Lung microvascular endothelial cell (primary cell): Measurements from ENCODE around the gene HERC2. TPM values are rescaled to one million over a fixed set of nuclear protein-coding genes. Genes with fewer than 3 reads are reported as not detected.
"Not testable (repeated sequence)": the region's sequence is repeated elsewhere in the genome, so short reads cannot be mapped to it uniquely, and the experiment has no call there.

ENCODE experiments used
- DNase-seq, 2 donors: peaks; one replicate each; pipeline versions ENCODE4 v3.0.0 to v3.0.0-alpha.2; 2010; ENCODE audit warnings: low read depth in 2 of 2
- total RNA-seq: library from RNA; depleted of rRNA; stranded (reverse); fragments of >200 nt; gene quantifications from 2 replicates; pipeline ENCODE4 v1.2.1, GENCODE V29; 2014

Gene HERC2, protein sequence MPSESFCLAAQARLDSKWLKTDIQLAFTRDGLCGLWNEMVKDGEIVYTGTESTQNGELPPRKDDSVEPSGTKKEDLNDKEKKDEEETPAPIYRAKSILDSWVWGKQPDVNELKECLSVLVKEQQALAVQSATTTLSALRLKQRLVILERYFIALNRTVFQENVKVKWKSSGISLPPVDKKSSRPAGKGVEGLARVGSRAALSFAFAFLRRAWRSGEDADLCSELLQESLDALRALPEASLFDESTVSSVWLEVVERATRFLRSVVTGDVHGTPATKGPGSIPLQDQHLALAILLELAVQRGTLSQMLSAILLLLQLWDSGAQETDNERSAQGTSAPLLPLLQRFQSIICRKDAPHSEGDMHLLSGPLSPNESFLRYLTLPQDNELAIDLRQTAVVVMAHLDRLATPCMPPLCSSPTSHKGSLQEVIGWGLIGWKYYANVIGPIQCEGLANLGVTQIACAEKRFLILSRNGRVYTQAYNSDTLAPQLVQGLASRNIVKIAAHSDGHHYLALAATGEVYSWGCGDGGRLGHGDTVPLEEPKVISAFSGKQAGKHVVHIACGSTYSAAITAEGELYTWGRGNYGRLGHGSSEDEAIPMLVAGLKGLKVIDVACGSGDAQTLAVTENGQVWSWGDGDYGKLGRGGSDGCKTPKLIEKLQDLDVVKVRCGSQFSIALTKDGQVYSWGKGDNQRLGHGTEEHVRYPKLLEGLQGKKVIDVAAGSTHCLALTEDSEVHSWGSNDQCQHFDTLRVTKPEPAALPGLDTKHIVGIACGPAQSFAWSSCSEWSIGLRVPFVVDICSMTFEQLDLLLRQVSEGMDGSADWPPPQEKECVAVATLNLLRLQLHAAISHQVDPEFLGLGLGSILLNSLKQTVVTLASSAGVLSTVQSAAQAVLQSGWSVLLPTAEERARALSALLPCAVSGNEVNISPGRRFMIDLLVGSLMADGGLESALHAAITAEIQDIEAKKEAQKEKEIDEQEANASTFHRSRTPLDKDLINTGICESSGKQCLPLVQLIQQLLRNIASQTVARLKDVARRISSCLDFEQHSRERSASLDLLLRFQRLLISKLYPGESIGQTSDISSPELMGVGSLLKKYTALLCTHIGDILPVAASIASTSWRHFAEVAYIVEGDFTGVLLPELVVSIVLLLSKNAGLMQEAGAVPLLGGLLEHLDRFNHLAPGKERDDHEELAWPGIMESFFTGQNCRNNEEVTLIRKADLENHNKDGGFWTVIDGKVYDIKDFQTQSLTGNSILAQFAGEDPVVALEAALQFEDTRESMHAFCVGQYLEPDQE (N-terminal part only)
- 36.0 and 48.6 TPM in 2 replicates for total RNA-seq

DNA sequence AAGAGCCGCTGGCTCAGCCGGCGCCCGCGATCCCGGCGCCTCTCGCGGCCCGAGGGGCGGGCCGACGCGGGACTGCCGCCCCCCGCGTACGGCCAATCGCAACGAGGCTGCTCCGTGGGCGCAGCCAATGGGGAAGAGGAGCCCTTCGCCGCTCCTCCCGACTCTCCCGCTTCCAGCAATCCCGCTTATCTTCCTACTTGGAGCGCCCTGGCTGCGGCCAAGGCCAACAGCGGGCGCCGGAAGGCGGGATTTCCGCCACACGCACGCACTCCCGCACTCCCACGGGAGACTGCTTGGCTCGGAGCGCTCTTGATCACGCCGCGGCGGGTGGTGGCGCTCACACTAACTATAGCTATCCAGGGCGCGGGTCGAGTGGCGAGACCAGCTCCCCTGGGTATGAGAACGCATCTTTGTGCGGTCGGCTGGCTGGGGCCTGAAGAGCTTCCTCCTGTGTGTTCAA lies at the start of gene HERC2:
HERC2 (minus strand) TSS at position 51 of the 460 bp plus-strand sequence. CDS start 746 bp downstream, outside the sequence.
- not testable (repeated sequence) for DNase-seq

DNA sequence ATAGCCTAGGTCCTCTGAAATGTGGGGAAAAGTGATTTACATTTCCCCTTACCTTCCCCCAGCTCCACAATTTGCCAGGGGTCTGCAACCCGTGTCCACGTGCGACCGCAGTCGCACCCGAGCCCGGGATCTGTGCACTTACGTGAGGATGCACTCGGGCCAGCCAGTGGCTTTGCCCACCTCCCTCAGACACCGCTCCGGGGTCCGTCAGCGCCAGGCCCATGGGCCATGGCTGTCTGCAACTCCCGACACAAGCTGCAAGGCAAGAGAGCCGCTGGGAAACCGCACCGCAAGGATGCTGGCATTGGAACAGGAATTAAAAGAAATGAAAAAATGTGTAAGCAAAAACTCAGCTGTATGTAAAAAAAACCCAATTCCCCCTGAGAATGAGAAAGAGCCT lies 43.5 kb upstream of the HERC2 start:
- not testable (repeated sequence) for DNase-seq

DNA sequence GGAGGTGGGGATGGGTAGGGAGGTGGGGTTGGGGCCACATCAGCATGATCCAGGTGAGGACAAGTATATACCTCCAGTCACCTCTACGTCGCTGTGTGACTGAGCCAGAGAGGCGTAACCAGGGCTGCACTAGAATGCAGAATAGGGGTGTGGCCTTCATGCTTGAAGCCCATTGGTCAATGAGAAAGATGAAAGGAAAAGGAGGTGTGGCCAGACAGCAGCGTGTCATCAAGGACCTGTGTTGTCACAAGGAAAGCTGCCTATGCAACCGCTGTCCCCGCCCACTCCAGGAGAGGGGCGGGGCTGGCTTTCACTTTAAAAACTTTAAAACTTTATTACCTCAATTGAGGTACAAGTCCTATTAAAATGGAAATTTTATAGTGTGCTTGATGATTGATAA lies 36.0 kb upstream of the HERC2 start, which contains the start of gene GOLGA6L24:
GOLGA6L24 (minus strand) TSS at position 101 of the 400 bp plus-strand sequence; CDS start at position 40, 61 bp downstream.
- DNase-seq = not testable (repeated sequence)

DNA sequence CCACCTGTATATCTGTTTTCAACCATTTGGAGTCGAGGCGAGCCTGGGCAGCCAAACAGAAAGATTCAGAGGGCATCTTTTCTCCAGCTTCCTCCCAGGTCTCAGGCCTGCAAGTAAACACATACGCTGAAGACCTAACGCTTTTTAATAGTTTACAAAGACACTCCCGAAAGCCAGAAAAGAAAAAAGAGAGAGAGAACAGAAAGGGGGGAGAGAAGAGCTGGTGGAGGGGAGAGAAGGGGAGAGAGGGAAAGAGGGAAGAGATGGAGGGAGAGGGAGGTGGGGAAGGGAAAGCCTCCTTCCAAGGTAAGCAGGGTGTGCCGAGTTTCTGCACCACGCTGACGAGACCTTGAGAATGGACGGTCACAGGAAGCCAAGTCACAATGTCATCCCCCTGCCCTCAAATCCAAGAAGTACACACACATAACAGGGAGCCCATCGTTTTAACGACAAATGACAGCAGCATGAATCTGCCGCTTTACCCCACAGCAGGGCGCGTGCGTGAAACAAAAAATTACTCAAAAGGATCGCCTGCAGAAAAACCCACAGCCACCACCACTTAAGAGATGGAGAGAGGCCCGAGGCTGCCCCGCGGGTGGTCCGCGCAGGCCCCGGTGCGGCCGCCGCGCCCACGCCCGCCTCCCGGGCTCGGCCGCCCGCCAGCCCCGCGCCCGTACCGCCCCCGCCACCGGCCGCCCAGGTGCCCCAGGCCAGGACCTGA lies 461 bp downstream of the HERC2 start:
- not testable (repeated sequence) for DNase-seq

DNA sequence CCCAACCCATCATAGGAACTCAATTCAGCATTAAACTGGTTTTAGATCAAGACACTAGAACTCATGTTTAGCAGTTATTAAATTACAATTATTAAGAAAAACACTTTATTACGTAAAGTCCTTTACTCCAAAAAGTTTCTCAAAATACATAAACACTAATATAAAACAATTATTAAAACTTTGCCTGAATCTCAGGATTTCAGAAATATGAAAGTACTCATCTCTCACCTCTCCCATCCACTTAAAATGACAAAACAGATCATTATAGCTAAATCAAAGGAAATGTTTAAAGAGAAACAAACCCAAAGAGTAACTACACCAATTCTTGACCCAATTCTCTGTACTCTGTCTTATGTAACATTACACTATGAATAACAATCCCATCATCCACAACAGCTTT lies 2.3 kb downstream of the HERC2 start:
- DNase-seq = not testable (repeated sequence)

DNA sequence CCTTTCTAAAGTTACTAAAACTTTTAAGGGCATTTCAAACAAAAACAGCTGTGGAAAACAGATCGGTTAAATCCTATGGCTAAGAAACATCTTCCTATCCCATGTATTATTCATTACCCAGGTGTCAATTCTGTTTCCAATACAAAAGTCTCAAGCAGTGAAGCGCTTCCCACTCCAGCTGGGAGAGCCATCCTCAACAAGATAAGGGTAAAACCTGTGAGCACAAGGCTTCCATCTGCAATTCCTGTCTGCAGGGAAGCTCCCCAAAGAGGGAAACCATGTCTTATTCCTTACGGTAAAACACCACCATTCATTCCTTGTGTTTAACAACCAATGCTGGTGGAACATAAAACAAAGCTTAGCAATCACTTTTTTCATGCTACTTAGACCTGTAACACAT lies 3.2 kb downstream of the HERC2 start:
- DNase-seq = not testable (repeated sequence)

DNA sequence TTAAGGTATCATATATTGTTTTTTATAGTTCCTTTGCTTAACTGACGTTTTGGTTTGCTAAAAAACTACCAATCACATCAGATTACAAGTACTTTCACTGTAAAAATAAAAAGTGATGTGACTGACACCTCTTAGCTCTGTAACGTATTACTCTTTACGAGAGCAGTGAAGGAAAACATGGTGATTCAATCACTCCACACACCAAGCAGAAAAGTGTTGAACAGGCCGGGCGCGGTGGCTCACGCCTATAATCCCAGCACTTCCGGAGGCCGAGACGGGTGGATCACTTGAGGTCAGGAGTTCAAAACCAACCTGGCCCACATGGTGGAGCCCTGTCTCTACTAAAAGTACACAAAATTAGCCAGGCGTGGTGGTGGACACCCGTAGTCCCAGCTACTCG lies 3.9 kb downstream of the HERC2 start:
- not testable (repeated sequence) for DNase-seq

DNA sequence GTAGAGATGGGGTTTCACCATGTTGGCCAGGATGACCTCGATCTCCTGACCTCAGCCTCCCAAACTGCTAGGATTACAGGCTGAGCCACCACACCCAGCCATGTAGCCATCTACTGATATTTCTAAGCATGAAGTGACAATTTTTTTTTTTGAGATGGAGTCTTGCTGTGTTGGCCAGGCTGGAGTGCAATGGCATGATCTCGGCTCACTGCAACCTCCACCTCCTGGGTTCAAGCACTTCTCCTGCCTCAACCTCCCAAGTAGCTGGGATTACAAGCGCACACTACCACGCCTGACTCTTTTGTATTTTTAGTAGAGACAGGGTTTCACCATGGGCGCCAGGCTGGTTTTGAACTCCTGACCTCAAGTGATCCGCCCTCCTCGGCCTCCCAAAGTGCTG lies 5.0 kb downstream of the HERC2 start:
- not testable (repeated sequence) for DNase-seq

DNA sequence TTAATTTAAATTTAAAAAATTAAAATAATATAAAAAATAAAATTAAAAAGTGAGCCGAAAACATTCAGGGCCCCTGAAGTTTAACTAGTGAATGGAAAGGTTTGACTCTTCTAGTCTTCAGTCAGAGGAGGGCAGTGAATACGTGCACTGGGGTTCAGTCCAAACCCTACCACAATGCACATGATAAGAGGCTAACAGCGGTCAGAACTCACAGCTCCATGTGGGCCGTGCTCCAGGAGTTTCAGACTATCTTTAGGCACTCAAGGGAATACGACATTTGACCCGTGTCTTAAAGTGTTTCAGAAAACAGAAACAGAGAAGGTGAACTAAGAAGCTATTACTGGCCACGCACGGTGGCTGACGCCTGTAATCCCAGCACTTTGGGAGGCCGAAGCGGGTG lies 11.5 kb downstream of the HERC2 start:
- not testable (repeated sequence) for DNase-seq

DNA sequence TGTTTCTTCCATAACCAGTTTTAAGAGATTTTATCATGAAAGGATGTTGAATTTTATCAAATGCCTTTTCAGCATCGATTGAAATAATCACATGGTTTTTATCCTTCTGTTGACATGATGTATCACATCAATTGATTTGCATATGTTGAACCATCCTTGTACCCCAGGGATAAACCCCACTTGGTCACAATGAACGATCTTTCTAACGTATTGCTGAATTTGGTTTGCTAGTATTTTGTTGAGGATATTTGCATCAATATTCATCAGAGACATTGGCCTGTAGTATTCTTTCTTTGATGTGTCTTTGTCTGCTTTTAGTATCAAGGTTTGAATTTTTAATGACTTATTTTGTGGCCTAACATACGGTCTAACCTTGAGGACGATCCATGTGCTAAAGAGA lies 13.3 kb downstream of the HERC2 start:
- not testable (repeated sequence) for DNase-seq

DNA sequence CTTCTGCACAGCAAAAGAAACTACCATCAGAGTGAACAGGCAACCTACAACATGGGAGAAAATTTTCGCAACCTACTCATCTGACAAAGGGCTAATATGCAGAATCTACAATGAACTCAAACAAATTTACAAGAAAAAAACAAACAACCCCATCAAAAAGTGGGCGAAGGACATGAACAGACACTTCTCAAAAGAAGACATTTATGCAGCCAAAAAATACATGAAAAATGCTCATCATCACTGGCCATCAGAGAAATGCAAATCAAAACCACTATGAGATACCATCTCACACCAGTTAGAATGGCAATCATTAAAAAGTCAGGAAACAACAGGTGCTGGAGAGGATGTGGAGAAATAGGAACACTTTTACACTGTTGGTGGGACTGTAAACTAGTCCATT lies 16.3 kb downstream of the HERC2 start:
- DNase-seq = not testable (repeated sequence)

DNA sequence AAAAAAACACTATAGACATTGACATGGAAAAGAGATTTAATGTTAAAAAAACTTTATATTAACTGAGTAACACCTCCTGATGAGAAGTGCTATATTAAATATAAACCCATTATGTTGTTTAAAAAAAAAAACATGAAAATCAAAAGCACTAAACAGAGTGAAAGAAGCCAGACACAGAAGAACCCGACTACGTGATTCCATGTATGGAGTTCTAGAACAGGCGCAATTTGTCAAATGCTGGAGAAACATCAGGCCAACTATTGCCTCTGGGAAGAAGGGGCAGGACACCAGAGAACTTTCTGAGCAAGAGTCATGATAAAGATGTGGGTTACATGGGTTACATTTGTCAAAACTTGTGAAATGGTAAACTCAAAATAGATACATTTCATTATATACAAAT lies 24.5 kb downstream of the HERC2 start:
- not testable (repeated sequence) for DNase-seq

DNA sequence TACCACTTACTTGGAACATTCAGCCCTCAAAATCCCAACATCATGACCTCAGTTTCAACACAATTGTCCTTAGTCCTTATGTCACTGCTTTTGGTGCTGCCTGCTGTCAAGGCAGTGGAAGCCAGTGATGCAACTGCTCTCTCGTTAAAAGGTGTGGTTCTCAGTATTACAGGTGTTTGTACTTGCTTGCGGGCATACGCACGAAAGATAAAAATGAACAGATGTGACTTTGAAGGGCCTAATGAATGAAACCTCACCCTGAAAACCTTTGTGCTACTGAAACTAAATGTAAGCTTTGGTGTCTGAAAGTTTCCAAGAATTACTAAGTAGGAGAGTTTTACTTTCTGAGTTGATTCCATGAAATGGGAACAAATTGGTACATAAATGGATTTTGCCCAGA lies 25.2 kb downstream of the HERC2 start:
- DNase-seq = not testable (repeated sequence)

DNA sequence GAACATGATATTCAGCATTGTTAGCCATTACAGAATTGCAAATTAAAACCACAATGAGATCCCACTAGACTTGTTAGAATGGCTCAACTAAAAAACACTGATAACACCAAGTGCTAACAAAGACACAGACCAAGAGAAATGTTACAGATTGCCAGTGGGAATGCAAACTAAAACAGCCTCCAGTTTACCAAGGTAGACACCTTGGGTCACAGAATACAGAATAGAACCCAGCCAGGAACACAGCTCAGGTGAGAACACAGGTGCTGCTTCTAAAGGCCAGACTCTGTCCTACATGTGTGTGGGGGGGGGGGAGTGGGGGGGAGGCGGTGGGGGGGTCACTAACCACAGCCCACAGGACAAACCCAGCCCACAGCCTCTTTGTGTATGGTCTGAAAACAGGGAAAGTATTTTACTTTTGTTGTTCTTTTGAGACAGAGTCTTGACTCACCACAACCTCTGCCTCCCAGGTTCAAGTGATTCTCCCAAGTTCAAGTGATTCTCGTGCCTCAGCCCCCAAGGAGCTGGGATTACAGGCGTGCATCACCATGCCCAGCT lies 26.9 kb downstream of the HERC2 start:
- not testable (repeated sequence) for DNase-seq

DNA sequence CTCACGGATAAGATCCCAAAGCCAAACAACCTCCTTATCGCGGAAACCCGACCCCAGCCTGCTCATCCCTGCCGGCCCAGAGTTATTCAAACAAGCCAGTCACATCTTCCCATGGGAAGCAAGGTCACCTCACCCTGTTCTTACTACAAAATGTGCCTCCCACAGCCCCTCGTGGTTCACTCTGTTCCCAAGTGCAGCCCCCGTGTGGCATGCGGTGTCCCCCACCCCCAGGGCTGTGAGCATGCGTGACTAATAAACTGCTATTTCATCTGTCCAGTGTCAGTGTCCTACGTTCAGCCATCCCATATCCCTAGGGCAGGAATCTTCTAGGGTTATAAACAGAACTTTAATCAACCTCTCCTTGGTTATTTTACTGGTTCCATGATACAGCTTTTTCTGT lies 27.4 kb downstream of the HERC2 start:
- DNase-seq = not testable (repeated sequence)

DNA sequence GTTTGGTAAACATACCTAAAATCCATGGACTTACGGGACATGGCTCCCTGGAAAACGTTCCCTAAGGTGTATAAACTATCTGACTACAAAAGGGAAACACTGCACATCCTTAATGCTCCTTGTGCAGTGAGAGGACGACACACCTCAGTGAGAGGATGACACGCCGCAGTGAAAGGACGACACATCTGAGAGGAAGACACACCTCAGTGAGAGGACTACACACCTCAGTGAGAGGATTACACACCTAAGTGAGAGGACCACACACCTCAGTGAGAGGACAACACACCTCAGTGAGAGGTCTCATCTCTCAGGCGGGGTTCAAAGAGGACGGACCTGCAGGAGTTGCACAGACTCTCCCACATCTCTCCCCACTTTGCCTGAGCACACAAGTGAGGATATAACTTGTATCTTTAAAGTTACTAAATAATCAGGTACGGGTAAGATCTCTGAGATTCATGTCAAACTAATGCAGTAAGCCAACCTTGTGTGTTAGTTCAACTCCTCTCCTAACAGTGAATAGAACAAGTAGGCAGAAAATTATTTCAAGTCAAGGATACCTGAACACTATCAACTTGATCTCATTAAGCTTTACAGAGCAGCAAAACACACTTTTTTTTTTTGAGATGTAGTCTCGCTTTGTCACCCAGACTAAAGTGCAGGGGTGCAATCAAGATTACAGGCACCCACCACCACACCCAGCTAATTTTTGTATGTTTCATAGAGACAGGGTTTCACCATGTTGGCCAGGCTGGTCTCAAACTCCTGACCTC lies 32.1 kb downstream of the HERC2 start:
- no peak for DNase-seq

DNA sequence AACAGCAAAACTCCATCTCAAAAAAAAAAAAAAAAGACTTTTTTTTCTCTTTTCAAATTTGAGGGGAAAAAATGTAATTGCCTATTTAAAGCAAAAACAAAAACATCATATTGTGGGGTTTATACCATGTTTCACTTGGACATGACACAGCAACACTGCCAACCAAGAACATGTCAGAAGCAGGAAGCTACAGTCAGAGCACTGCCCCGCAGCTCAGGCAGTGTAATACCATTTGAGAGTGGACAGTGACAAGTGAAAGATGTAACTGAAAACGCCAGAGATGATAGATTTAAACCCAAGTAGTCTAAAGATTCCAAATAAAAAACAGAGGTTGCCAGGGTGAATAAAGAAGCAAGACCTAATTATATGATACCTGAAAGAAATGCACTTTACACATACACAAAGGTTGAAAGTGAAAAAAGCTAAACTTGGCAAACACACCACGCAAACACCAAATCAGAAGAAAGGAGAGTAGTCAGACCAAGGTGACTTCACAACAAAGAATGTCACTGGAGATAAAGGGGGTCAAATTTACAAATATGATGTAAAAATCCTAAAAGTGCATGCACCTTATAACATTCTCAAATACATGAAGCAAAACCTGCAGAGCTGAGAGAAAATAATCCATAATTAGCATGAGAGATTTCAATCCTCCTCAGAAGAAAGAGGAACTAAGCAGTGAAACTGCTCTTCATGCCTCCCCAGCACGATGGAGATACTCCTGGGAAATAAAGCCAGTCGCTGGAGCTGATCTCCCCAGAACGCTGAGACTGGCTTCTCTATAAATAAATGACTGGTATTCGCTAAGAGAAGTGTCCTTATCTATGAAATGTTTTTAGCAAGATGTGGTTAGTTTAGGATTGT lies 32.9 kb downstream of the HERC2 start:
- DNase-seq = peak in 1 of 2 donors; percentile 17

DNA sequence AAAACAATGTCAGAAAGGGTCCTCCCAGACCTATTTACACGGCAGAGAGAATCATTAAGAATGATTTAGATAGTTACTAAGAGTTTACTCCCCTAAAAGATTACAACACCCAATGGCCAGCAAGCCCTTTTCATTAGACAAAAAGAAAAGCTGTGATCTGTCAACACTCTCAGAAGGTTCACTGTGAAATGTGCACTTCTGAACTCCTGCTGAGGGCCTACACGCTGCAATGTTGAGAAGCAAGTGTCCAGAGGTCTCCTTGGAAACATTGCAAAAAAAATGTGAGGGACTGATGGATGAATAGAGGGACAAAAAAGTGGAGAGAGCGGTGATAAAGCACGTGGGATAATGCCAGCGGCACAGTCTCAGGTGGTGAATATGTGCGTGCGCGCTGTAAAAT lies 35.3 kb downstream of the HERC2 start:
- DNase-seq = not testable (repeated sequence)
